ENCODE data around the gene HCN4. TPM values are rescaled to one million over a fixed set of nuclear protein-coding genes. Genes with fewer than 3 reads are reported as not detected.

HCN4 gene
- total and polyA plus RNA-seq, 2 experiments from 2014 or later, result 0.27 to 0.40 TPM

GRCh38 chr15:73320619-73321180, 48.1 kb downstream of the HCN4 start:
- no peak for DNase-seq (ENCODE audit: low spot score)
- Histone ChIP-seq H3K27me3 (no peaks in the 10 kb centered on the region), H3K4me1 (ENCODE audit: insufficient read depth) (no peaks in the 10 kb centered on the region), H3K9me2 (replicated peaks; ENCODE audit: insufficient read depth) (no peaks in the 10 kb centered on the region), H3K79me2 (no peaks in the 10 kb centered on the region), H2AFZ (no peak overlapping the region), H3K4me2 (no peak overlapping the region), H3K4me3 (no peak overlapping the region), H3K9me3 (ENCODE audit: low read depth) (no peaks in the 10 kb centered on the region), H4K20me1 (ENCODE audit: insufficient read depth, poor library complexity, severe bottlenecking) (no peaks in the 10 kb centered on the region), H3K27ac (no peak overlapping the region), H3K36me3 (replicated peaks; ENCODE audit: insufficient read depth, low read depth) (no peaks in the 10 kb centered on the region)
- 97% methylated on average over 3 of the region's 3 CpGs for WGBS (ENCODE audit: low lambda C conversion rate, missing lambda C conversion rate)
- TF ChIP-seq CTCF (IDR thresholded peaks at IDR 0.05; ENCODE audit: poor library complexity) (no peak), EZH2 (IDR thresholded peaks at IDR 0.05; ENCODE audit: borderline replicate concordance) (no peak), EZH2phosphoT487 (IDR thresholded peaks at IDR 0.05; ENCODE audit: low read depth, severe bottlenecking, unreplicated experiment) (no peak)

GRCh38 chr15:73319460-73320245, 49.1 kb downstream of the HCN4 start:
- Histone ChIP-seq H2AFZ (no peak overlapping the region), H3K27me3 (no peaks in the 10 kb centered on the region), H4K20me1 (ENCODE audit: insufficient read depth, poor library complexity, severe bottlenecking) (no peaks in the 10 kb centered on the region), H3K79me2 (no peaks in the 10 kb centered on the region), H3K27ac (no peak overlapping the region), H3K4me2 (no peak overlapping the region), H3K9me3 (ENCODE audit: low read depth) (no peaks in the 10 kb centered on the region), H3K4me1 (ENCODE audit: insufficient read depth) (no peaks in the 10 kb centered on the region), H3K9me2 (replicated peaks; ENCODE audit: insufficient read depth) (no peaks in the 10 kb centered on the region), H3K4me3 (no peak overlapping the region), H3K36me3 (replicated peaks; ENCODE audit: insufficient read depth, low read depth) (no peaks in the 10 kb centered on the region)
- TF ChIP-seq CTCF (IDR thresholded peaks at IDR 0.05; ENCODE audit: poor library complexity) (no peak), EZH2 (IDR thresholded peaks at IDR 0.05; ENCODE audit: borderline replicate concordance) (no peak)
- no peak for DNase-seq (ENCODE audit: low spot score)
- 81% methylated on average over 8 of the region's 8 CpGs for WGBS (ENCODE audit: low lambda C conversion rate, missing lambda C conversion rate)

- no peaks in the 10 kb centered on the region for H4K20me1 ChIP-seq (ENCODE audit: insufficient read depth, poor library complexity, severe bottlenecking)
- WGBS (ENCODE audit: low lambda C conversion rate, missing lambda C conversion rate), result 39% methylated on average over 36 of the region's 42 CpGs
- no peak overlapping the region for H3K27ac ChIP-seq
- no peak overlapping the region for H3K4me3 ChIP-seq
- no peaks in the 10 kb centered on the region for H3K9me3 ChIP-seq (ENCODE audit: low read depth)
- no peaks in the 10 kb centered on the region for H3K27me3 ChIP-seq
- no peaks in the 10 kb centered on the region for H3K4me1 ChIP-seq (ENCODE audit: insufficient read depth)
- no peak for TF ChIP-seq EZH2phosphoT487 (IDR thresholded peaks at IDR 0.05; ENCODE audit: low read depth, severe bottlenecking, unreplicated experiment)
- no peak overlapping the region for H2AFZ ChIP-seq
- H3K9me2 ChIP-seq (replicated peaks; ENCODE audit: insufficient read depth), result no peaks in the 10 kb centered on the region
- DNase-seq (ENCODE audit: low spot score), result no peak
- H3K4me2 ChIP-seq, result no peak overlapping the region
- no peaks in the 10 kb centered on the region for H3K79me2 ChIP-seq
- H3K36me3 ChIP-seq (replicated peaks; ENCODE audit: insufficient read depth, low read depth), result no peaks in the 10 kb centered on the region
Measured at GRCh38 chr15:73318463-73319351, 50.1 kb downstream of the HCN4 start.
